ENCODE data around the gene RIPPLY2.
"Not testable (repeated sequence)": the region's sequence is repeated elsewhere in the genome, so short reads cannot be mapped to it uniquely, and the experiment has no call there.

The RIPPLY2 gene, protein sequence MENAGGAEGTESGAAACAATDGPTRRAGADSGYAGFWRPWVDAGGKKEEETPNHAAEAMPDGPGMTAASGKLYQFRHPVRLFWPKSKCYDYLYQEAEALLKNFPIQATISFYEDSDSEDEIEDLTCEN

DNA sequence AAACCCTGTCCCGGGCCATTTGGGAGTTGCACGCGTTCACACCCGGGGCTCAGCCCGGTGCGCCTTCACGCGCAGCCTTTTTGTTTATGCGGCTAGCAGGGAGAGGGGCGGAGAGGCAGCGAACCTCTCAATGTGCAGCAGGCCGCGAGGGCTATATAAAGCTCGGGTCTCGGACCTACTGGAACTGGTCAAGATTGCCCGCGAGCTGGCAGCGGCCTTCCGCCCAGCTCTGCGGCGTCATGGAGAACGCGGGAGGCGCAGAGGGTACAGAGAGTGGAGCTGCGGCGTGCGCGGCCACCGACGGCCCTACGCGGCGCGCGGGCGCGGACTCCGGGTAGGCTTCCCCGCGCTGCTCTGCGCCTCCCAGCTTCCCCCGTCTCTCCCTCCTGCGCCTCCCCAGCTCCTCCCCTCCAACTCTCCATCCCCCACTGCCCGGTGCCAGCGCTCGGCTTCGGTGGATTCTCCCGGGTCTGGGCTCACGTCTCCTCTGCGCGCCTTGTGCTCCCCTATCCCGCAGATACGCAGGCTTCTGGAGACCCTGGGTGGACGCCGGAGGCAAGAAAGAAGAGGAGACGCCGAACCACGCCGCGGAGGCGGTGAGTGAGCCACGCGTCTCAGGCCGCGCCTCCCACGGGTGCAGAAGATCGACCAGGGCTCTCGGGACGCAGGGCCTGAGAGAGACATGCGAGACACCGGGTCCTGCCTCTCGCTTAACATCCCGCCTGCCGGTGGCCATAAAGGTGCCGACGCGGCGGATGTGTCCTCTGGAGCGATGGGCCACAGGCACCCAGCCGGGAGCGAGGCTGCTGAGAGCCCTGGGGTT lies at the start of gene RIPPLY2:
Gene RIPPLY2 (plus strand): TSS at position 183 of the 823 bp plus-strand sequence. CDS start 57 bp downstream, at position 240.
- peak; percentile 56 for DNase-seq (ENCODE audit: low spot score)

DNA sequence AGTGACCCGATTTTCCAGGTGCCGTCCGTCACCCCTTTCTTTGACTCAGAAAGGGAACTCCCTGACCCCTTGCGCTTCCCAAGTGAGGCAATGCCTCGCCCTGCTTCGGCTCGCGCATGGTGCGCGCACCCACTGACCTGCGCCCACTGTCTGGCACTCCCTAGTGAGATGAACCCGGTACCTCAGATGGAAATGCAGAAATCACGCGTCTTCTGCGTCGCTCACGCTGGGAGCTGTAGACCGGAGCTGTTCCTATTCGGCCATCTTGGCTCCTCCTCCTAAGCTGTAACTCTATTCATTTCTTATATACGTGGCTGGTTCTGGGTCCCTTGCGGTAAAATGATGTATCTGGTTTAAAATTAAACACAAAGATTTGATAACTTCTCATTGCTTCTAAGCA lies 49.7 kb upstream of the RIPPLY2 start:
- DNase-seq (ENCODE audit: low spot score): not testable (repeated sequence)

DNA sequence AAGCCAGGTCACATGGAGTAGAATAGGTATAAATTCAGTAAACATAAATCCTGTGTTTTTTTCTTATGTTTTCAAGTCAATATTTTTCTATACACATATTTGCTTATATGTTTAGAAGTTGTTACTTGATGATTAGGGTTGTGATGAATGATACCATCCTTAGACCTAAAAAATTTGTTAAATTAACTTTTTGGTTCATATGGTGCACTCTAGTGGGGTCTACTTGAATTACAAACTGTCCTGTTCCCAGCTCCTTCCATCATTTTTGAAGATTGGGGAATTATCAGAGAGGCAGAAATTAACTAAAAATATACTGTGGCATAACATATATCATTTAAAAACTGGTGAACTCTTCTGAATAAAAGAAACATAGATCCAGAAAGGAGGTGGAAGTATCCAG lies 48.3 kb upstream of the RIPPLY2 start:
- no peak for DNase-seq (ENCODE audit: low spot score)

DNA sequence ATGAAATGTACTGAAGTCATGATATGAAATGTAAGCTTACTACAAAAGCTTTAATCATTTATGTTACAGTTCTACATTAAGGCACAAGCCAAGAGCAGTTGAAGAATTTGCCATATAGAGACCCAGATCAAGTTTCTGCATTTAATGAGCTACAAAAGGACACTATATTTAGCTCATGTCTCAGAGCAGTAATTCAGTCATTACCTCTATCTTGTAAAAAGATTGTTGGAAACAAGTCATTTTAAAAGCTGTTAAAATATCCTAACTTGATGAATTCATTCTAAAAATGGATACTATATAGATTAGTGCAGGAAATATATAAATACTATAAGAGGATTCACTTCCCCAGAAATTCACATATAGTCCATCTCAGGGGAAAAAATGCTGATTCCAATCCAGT lies 45.2 kb upstream of the RIPPLY2 start:
- no peak for DNase-seq (ENCODE audit: low spot score)

DNA sequence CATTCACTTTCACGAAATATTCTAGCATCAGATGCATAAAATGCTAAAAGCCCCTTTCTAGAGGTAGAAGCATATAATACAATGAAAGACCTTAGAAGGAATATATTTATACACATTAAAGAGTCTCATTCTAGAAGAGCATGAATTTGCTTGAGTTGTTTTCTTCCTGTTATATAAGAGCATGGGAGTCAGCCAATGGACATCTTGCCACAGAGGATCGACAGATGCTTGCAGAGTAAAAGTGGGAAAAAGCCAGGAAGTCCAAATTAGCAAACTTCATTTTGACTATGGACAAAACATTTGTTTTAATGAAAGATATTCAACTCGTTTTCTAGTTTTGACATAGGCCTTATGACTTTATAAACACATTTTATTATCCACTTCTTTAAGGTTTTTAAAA lies 44.2 kb upstream of the RIPPLY2 start:
- DNase-seq (ENCODE audit: low spot score): peak; percentile 14

DNA sequence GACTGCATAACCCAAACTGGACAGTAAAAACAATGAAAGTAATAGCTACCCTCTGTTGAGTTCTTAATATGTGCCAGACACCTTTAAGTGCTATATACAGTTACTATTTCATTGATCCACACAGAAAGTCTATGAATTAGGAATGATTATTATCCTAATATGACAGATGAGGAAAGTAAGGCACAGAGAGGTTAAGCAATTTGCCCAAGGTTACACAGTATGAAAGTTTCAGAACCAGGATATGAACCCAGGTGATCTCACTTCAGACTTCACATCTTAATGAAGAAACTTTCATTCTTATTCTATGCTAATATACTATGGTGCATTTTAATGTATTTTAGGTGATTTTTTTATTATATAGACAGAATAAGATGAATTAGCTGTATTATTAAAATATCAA lies 40.6 kb upstream of the RIPPLY2 start:
- no peak for DNase-seq (ENCODE audit: low spot score)

DNA sequence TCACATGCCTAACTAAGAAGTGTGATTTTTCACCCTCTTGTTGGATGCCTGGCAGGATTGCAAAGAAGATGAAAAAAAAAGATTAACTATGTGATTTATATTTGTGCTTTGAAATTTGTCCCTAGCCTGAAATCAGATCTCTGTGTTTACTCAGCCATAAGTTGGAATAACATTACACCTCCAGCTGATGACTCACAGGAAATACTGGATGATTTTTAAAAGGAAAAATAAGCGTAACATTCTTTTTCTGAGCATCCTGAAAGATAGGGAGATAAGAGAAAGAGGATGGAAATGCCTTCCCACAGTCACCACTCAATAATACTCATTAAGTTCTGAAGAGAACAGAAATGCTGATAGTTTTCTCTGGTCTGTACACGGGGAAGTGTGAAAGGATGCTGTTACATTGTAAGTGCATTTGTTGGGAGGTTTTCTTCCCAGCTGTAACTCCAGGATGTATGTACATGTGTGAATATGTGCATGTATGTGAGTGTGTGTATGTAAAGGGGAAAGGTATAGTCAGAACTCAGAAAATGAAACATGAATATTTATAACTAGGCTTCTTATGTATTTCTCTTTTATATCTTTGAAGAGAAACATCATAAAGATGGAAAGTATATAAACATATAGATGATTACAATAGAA lies 37.4 kb upstream of the RIPPLY2 start:
- DNase-seq (ENCODE audit: low spot score): no peak

DNA sequence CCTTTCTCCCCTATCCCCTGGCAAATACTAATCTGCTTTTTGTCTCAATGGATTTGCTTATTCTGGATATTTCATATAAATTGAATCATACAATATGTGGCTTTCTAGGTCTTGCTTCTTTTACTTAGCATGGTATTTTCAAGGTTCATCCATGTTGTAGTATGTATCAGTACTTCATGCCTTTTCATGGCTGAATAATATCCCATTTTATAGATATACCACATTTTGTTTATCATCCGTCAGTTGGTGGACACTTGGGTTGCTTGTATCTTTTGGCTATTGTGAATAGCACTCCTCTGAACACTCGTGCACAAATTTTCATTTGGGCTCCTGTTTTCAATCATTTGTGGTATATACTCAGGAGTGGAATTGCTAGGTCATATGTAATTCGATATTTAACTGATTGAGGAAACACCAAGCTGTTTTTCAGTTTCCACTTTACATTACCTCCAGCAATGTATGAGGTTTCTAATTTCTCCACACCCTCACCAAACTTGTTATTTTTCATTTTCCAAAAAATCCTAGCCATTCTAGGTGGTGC lies 30.5 kb upstream of the RIPPLY2 start:
- DNase-seq (ENCODE audit: low spot score): no peak

DNA sequence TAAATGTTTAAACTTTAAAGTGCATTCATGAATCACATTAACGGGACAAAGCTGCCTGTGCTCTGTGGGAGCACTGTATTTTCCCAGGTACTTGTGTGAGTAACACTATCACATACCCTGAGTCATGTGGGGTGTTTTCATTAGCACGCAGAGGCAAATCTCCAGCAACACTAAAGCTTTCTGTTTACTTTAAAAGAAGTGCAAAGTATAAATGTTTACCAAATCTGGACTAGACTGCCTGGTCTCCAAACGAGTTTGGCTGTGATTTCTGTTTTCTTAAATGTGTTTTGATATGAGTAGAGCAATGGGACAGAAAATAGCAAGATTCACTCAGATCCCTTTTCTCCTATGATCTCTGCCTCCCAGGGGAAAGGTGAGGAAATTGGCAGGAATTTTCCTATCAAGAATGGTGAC lies 28.8 kb upstream of the RIPPLY2 start:
- DNase-seq (ENCODE audit: low spot score): no peak

DNA sequence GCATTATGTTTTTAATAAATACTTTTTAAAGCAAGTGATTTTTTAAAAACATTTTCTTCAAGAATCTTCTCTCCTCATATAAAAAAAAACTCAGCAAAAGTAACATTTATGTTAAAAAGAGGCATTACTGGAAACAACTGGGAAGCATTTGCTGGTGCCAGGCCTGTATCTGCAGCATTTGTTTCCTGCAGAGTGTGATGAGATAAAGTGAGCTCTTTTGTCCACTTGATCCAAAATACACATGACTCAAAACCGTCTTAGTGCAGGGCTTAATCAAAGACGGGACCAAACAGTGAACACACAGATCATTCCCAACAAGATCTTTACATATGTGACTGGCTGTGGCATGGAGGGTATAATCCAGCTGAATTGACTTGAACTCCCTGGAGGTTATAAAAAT lies 28.3 kb upstream of the RIPPLY2 start:
- no peak for DNase-seq (ENCODE audit: low spot score)

DNA sequence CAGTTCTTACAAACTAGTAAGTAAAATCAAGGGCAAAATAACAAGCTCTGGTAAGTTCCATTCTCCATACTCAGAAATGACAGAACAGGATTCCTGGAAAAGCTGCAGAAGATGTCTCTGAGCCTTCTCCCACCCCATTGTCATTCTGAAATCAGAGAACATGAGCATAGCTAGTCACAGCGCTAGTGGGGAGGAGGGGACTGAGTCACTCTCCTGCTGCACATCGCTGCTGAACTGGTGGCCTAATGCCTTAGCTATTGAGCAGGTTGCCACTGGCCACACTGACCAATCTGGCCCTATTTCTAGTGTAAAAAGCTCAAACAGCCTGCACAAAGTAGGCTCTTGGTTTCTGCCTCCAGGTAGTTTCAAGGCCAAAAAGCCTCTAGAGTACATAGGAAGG lies 26.1 kb upstream of the RIPPLY2 start:
- no peak for DNase-seq (ENCODE audit: low spot score)

DNA sequence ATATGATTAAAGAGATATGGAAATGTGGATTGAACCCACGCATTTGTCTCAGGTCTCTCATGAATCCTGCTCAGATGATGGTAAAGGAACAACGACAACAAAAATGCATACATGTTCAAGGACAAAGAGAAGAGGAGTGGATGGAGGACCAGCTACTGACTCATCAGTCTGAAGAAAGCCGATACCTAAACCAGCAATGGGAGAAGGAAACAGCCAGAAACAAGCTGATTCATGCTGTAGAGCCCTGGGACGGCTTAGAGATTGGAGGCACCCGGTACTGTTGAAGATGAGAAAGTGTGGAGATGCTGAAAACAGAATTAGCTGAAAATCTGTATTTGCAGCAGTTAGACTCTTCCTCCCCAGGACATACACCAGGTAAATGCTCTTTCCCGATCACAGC lies 14.4 kb upstream of the RIPPLY2 start:
- DNase-seq (ENCODE audit: low spot score): no peak

DNA sequence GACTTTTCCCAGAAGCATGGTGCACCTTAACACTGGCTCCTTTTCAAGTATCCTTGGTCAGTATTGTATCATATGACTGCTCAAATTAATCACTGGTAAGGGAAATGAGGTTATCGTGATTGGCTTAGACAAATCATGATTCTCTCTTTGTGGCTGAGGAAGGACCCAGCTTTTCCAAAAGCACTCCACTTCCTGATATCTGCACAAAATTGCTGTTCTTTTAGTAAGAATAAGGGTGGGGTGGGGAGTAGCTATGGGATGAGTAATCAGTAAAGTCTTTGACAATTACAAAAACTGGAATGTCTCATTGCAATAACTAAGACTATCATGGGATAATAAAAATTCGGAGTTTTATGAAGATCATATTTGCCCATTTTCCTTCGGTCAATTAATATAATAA lies 9.0 kb upstream of the RIPPLY2 start:
- DNase-seq (ENCODE audit: low spot score): no peak

DNA sequence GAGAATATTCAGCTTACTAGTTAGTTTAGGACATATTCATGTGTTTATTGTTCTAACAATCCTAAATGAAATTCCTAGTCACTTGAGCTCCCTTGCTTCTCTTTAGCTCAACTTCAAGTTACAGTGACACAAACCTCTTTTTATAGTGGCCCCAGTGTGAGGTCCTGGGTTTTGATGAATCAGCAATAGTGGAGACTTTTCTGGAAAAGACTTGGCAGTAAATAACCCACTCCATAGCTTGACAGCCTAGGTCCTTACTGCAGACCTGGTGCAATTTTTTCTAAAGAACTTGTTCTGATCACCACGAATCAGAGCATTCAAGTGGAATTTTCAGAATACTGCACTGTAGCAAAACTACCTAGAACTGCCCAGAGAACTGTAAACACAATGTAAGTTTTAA lies 6.9 kb upstream of the RIPPLY2 start:
- DNase-seq (ENCODE audit: low spot score): no peak

DNA sequence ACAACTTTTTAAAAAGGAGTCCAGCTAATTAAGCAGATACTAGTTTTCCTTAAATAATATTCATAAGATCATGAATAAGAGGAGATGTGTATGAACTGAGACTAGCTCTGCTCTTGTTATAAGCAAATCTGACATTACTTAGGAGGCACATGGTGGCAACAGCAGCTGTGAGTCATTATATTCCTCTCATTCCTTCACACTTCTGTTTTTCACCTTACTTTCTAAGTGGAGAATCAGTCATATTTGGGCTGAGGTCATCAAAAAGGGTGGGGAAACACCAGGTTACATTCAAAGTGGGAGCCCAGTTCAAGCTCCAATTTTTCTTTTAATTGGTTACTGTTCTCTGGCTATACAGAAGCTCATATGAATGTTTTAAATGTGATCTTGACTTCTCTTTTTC lies 6.0 kb upstream of the RIPPLY2 start:
- DNase-seq (ENCODE audit: low spot score): no peak

DNA sequence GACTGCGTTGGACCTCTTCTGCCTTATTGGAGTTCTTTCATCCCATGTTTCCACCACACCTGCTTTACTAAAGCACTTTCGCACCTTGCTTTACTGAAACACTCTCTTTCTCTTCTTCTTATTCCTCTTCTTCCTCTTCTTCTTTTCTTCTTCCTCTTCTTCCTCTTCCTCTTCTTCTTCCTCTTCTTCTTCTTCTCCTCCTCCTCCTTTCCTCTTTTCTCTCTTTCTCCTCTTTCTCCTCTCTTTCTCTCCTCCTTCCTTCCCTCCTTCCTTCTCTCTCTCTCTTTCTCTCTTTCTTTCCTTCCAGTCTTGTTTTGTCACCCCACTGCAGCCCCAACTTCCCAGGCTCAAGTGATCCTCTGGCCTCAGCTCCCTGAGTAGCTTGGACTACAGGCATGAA lies 4.0 kb upstream of the RIPPLY2 start:
- DNase-seq (ENCODE audit: low spot score): no peak

DNA sequence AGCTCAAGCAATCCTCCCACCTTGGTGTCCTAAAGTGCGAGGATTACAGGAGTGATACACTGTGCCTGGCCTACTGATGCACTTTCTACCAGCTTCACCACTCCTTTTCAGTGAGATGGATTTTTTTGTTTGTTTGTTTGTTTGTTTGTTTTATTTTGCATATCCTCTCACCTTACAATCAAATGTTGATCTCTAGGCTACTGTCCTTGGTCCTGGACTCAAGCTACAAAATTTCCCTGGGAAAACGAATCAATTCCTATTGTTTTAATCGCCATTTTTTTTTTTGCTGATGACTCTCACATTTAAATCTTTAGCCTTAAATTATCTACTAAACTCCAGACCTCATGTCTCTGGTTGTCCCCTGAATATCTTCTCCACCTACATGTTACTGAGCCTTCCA lies 3.5 kb upstream of the RIPPLY2 start:
- DNase-seq (ENCODE audit: low spot score): no peak

DNA sequence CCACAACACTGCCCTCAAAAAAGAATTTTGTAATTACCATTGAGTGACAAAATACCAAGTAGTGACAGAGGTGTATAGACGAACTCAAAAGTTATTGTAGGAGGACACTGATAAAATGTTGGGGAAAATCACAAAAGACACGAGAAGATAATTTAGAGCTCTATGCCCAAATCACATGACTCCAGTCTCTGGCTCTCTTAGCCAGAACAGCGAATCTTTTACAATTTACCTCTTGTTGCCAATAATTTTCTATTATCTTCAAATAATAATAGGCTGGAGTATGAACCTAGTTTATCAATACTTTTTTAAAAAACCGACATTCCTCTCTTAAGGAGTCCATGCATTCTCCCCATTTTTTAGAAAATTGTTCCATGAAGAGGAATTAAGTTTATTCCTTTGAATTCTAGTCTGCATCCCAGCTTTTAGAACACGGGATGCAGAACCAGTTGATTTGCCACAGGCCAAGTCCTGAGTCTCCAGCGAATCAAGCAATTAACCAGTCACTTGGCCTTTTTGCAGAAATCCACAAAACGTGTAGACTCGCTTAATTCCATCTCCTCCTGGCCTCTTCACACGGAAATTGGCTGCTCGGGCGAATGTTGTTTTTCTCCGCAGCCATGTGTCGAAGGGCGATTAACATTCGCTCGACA lies 507 bp upstream of the RIPPLY2 start:
- peak; percentile 45 for DNase-seq (ENCODE audit: low spot score)

DNA sequence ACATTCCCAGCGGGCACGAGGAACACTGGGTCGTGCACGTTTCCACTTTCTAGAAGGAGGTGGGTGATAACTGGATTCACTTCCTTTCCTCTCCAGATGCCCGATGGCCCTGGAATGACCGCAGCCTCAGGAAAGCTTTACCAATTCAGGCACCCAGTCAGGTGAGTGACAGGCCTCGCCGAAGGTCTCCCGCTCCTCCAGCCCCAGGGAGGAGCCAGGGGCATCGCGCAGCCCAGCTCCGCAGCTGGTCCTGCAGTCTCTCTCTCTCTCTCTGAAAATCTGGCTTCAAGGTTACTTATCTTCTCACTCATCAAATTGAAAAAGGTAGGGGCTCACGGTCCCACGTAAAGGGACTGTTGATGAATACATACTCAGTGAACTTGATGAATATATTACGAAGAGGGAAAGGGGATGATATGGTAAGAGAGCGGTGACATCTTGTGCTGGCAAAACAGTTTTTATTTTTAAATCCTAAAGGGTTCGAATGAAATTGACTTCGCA lies 891 bp downstream of the RIPPLY2 start:
- DNase-seq (ENCODE audit: low spot score): peak; percentile 42

DNA sequence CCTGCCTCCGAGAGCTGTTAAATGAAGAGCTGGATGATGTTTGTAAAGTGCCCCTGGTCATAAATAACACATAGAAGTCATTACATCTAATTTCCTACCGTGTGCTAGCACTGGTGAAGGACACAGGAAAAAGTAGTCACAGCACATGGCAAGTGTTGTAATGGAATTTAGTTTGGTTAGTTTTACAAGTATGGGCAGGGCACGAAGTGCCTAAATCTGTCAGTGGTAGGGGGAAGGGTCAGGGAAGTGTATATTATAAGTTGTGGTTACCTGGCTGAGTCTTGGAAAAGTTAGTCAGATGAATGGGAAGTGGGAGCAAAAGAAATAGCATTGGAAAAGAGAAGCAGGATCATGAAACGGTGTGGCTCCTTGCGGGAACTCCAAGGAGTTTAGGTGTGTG lies 1.6 kb downstream of the RIPPLY2 start:
- no peak for DNase-seq (ENCODE audit: low spot score)

DNA sequence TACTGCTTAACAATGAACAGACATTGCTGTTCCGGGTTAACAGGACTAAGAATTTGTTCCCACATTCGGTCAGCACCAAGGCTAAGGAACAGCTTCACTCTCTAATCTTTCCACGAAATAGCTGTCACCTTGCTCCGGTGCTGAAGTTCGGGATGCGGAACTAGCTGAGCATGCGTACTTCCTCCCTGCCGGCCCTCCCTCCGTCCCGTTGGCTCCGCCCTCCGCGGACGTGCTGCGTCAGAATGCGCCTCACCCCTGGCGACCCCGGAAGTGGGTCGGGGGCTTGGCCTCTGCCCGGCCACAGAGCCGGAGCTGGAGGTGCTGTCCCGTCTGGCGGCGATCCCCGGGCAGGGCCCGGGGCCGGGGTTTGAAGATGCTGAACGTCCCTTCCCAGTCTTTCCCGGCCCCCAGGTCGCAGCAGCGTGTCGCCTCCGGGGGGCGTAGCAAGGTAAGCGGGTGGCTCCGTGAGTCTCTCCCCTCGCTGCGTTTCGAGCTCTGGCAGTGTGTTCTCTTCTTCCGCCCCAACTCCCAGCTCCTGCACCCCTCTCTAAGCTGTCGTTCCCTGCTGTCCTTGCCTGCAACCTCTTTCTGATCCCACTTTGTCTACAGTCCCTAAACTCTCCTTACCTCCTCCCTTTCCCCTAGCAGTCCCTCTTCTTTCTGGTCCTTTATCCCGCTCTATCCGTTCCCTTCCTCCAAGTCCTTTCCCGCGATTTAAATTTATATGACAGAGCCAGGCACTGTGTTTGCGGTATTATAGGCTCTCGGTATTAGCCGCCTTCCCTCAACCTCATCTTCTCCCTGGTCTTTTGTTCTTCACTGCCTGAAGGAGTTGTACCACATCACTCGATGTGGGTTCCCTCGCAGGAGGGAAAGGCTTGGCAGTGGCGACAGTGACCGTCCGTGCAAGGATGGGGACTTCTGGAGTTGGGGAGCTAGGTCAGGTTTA lies 6.5 kb downstream of the RIPPLY2 start, which contains the start of gene CYB5R4:
Gene CYB5R4 (plus strand): TSS at position 280 of the 949 bp plus-strand sequence. CDS start 94 bp downstream, at position 374.
- DNase-seq (ENCODE audit: low spot score): peak; percentile 94
